Natural killer cell (primary cell): ENCODE data around the gene SLC9C1. TPM values are rescaled to one million over a fixed set of nuclear protein-coding genes. Genes with fewer than 3 reads are reported as not detected.
A peak's percentile ranks its signal among the peaks of the same experiment; 100 is the strongest.

Source experiments
- ATAC-seq, 3 donors: fragments of 150-1000 bp in 2 of 3; fragments of 200-7000 bp in 1 of 3; cut with Tn5 transposase; 1 replicate in 1 of 3; 2 replicates in 2 of 3; pipeline ENCODE4 v1.10.0; 2021; ENCODE audit warnings: mild to moderate bottlenecking in 2 of 3, moderate library complexity in 2 of 3
- DNase-seq, 2 donors: peaks; one replicate each; pipeline versions ENCODE4 v3.0.0 to v3.0.0-alpha.2; 2013 to 2021; ENCODE audit warnings: mixed read lengths in 1 of 2
- H3K27ac ChIP-seq: one replicate; pipeline ENCODE4 v1.5.1; 2013; ENCODE audit warnings: mild to moderate bottlenecking, low read length
- H3K27me3 ChIP-seq: one replicate; pipeline ENCODE4 v1.6.1; 2013; ENCODE audit warnings: low read length; ENCODE audit not compliant: control insufficient read depth, insufficient read depth
- H3K36me3 ChIP-seq: one replicate; pipeline ENCODE4 v1.6.1; 2013; ENCODE audit warnings: low read length; ENCODE audit not compliant: control insufficient read depth, insufficient read depth
- H3K4me1 ChIP-seq: one replicate; pipeline ENCODE4 v1.6.1; 2013; ENCODE audit warnings: low read length; ENCODE audit not compliant: control insufficient read depth, insufficient read depth
- H3K4me3 ChIP-seq: one replicate; pipeline ENCODE4 v1.5.1; 2013; ENCODE audit warnings: low read length
- H3K9me3 ChIP-seq: one replicate; pipeline ENCODE4 v1.6.1; 2013; ENCODE audit warnings: low read length; ENCODE audit not compliant: control insufficient read depth, insufficient read depth
- H3K27ac Mint-ChIP-seq, 2 donors: one replicate each; pipeline ENCODE4 v1.8.0; 2022; ENCODE audit warnings: mild to moderate bottlenecking in 2 of 2, mixed read lengths in 2 of 2, moderate library complexity in 1 of 2
- H3K27me3 Mint-ChIP-seq, 2 donors: one replicate each; pipeline ENCODE4 v1.8.0; 2022; ENCODE audit warnings: low read depth in 2 of 2, mixed read lengths in 2 of 2
- H3K36me3 Mint-ChIP-seq: one replicate; pipeline ENCODE4 v1.8.0; 2022; ENCODE audit warnings: mixed read lengths
- H3K4me1 Mint-ChIP-seq, 2 donors: one replicate each; pipeline ENCODE4 v1.8.0; 2022; ENCODE audit warnings: mixed read lengths in 2 of 2
- H3K4me3 Mint-ChIP-seq: one replicate; pipeline ENCODE4 v1.8.0; 2022; ENCODE audit warnings: mild to moderate bottlenecking, moderate library complexity, mixed read lengths
- H3K9me3 Mint-ChIP-seq, 2 donors: one replicate each; pipeline ENCODE4 v1.8.0; 2022; ENCODE audit warnings: mixed read lengths in 2 of 2
- WGBS: methylation state at CpG from one replicate; pipeline ENCODE4 v1.1.7; 2013; ENCODE audit warnings: missing lambda C conversion rate; ENCODE audit not compliant: insufficient coverage; 5-methylcytosine and 5-hydroxymethylcytosine counted together
- intact Hi-C: fragments of 100-400 bp; cut with micrococcal nuclease; formaldehyde crosslinking; loops from one replicate; pipeline ENCODE4 v1.14.2; 2022
- total RNA-seq, 4 donors: library from RNA; stranded (reverse); fragments of 120-200 nt in 1 of 4; gene quantifications; one replicate each; pipeline versions ENCODE4 v1.2.3 to v1.2.4, GENCODE V29; 2013 to 2022
- TF ChIP-seq, protein P1 (sequence below): fragments of 200-600 bp; IDR thresholded peaks from one replicate; pipeline ENCODE4 v1.8.0; 2022; ENCODE audit warnings: antibody characterized with exemption

Gene SLC9C1
- total RNA-seq, 3 donors from 2014 or later (not counting 1 experiment from before 2014, with no cell fraction given): not detected

DNA sequence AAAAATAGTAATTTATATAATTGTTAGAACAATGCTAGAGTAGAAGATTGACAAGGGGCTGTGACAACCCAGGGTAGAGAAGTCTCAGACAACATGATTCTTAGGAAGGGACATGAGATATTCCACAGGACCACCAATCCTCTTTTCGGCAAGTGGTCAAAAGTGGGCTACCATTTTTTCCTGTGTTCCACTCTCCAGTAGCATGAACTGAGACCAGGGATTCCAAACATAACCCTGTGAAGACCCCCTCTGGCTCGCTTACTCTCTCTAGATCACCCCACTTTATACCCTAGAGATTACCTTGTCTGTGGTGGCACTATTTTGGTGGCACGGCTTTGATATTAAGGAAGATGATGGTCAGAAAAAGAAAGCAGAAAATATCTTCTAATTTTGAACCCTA lies 161.9 kb downstream of the SLC9C1 start:
- H3K4me1 Mint-ChIP-seq: peaks cover 12 to 23% of the 10 kb centered on the region in 2 donors
- H3K4me3 Mint-ChIP-seq: no peak overlapping the region
- intact Hi-C loops: no loop called here
- DNase-seq: no peak
- Histone ChIP-seq H3K27ac (peak overlapping the region; percentile 19), H3K4me1 (peaks cover 13% of the 10 kb centered on the region), H3K36me3 (no peaks in the 10 kb centered on the region), H3K27me3 (no peaks in the 10 kb centered on the region), H3K9me3 (no peaks in the 10 kb centered on the region), H3K4me3 (no peak overlapping the region)
- H3K36me3 Mint-ChIP-seq: no peaks in the 10 kb centered on the region
- no peaks in the 10 kb centered on the region for H3K27me3 Mint-ChIP-seq
- H3K27ac Mint-ChIP-seq: no peak overlapping the region
- ATAC-seq: no peak
- WGBS: 75% methylated on average over 2 of the region's 3 CpGs
- no peaks in the 10 kb centered on the region for H3K9me3 Mint-ChIP-seq
- TF ChIP-seq, protein P1, sequence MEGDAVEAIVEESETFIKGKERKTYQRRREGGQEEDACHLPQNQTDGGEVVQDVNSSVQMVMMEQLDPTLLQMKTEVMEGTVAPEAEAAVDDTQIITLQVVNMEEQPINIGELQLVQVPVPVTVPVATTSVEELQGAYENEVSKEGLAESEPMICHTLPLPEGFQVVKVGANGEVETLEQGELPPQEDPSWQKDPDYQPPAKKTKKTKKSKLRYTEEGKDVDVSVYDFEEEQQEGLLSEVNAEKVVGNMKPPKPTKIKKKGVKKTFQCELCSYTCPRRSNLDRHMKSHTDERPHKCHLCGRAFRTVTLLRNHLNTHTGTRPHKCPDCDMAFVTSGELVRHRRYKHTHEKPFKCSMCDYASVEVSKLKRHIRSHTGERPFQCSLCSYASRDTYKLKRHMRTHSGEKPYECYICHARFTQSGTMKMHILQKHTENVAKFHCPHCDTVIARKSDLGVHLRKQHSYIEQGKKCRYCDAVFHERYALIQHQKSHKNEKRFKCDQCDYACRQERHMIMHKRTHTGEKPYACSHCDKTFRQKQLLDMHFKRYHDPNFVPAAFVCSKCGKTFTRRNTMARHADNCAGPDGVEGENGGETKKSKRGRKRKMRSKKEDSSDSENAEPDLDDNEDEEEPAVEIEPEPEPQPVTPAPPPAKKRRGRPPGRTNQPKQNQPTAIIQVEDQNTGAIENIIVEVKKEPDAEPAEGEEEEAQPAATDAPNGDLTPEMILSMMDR: no peak

DNA sequence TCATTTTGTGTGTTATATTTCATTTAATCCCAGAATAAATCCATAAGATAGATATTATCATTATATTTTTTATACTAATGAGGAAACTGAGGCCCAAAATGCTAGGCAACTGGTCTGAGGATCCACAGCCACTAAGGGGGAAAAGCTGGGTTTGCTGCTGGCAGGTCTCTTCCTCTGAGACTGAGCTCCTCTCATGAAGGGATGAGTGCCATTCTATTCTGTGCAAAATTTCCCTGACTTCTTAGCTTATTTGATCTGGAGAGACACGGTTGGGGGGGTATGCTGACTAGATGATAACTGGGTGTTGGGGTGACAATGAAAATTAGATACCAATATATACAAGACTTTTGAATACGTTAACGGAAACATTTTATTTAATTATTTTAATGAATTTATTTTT lies 162.9 kb downstream of the SLC9C1 start:
- Histone ChIP-seq H3K36me3 (no peaks in the 10 kb centered on the region), H3K4me3 (no peak overlapping the region), H3K9me3 (no peaks in the 10 kb centered on the region), H3K27me3 (no peaks in the 10 kb centered on the region), H3K27ac (no peak overlapping the region), H3K4me1 (peaks cover 16% of the 10 kb centered on the region)
- intact Hi-C loops: no loop called here
- peak in 1 of 2 donors; percentile 25 for DNase-seq
- WGBS: 60% methylated on average over 1 of the region's 3 CpGs
- Mint-ChIP-seq H3K4me1 (peaks cover 21 to 32% of the 10 kb centered on the region in 2 donors), H3K36me3 (no peaks in the 10 kb centered on the region), H3K4me3 (no peak overlapping the region), H3K27me3 (no peaks in the 10 kb centered on the region), H3K9me3 (no peaks in the 10 kb centered on the region), H3K27ac (no peak overlapping the region)
- TF ChIP-seq, protein P1: no peak
- no peak for ATAC-seq

DNA sequence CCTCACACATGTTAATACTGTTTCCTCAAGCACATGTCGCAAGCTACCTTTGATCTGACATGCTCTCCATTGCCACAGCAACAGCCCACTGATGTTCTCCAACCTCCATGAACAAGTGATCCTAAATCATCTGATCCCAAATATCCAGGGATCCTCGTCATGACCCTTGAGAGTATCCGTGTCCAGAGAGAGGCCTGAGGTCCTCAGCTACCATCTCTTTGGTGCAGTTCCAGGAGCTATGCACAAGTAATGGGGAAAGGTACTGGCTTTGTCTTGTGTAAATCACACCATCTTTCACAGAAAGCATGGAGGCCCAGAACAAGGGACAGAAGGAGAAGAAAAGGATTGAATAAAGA lies 163.4 kb downstream of the SLC9C1 start:
- intact Hi-C loops: no loop called here
- Mint-ChIP-seq H3K4me3 (no peak overlapping the region), H3K27me3 (no peaks in the 10 kb centered on the region), H3K27ac (no peak overlapping the region), H3K36me3 (no peaks in the 10 kb centered on the region), H3K4me1 (peaks cover 24 to 34% of the 10 kb centered on the region in 2 donors), H3K9me3 (no peaks in the 10 kb centered on the region)
- H3K9me3 ChIP-seq: no peaks in the 10 kb centered on the region
- no peaks in the 10 kb centered on the region for H3K27me3 ChIP-seq
- H3K4me3 ChIP-seq: no peak overlapping the region
- H3K27ac ChIP-seq: no peak overlapping the region
- TF ChIP-seq, protein P1: no peak
- ATAC-seq (no peak), DNase-seq (no peak)
- 79% methylated on average over 3 of the region's 3 CpGs for WGBS
- H3K36me3 ChIP-seq: no peaks in the 10 kb centered on the region
- peaks cover 16% of the 10 kb centered on the region for H3K4me1 ChIP-seq

DNA sequence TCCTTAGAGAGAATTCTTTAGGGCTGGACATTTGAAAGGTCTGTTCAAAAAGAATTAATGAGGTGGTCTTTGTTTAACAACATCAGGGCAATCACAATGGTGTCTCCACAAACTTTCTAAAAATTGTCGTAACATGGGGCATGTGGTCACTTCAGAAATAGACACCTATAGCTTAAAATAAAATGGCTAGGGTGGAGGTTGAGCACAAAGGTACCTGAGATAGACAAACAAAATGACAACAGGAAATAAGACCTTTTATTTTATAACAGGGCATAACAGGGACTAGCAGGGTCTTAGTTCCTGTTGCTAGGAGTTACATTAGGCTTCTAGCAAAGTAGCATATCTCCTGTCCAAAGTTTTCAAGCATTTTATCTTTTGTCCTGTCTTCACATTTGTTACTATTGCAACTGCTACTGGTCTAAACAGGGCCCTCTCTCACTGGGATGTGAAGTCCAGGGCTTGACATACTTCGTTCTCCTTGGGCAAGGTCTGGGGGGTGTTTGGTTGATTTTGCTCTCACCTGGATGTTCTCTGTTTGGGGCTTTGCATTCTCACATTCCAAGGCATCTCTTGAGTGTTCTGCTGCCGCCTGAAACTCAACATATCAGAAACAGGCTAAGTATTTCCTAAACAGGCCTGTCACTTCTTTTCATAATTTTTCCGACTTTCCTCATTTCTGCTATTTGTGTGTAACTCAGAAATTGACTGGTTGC lies 163.9 kb downstream of the SLC9C1 start:
- intact Hi-C loops: no loop called here
- no peaks in the 10 kb centered on the region for H3K27me3 ChIP-seq
- WGBS: 98% methylated on average over 2 of the region's 4 CpGs
- H3K36me3 Mint-ChIP-seq: no peaks in the 10 kb centered on the region
- H3K9me3 Mint-ChIP-seq: no peaks in the 10 kb centered on the region
- H3K4me3 Mint-ChIP-seq: no peak overlapping the region
- H3K27ac ChIP-seq: peak overlapping the region; percentile 80
- TF ChIP-seq, protein P1: no peak
- no peak overlapping the region for H3K4me3 ChIP-seq
- ATAC-seq: no peak
- H3K9me3 ChIP-seq: no peaks in the 10 kb centered on the region
- no peaks in the 10 kb centered on the region for H3K27me3 Mint-ChIP-seq
- H3K4me1 ChIP-seq: peaks cover 16% of the 10 kb centered on the region
- H3K27ac Mint-ChIP-seq: no peak overlapping the region
- no peaks in the 10 kb centered on the region for H3K36me3 ChIP-seq
- peaks cover 24 to 34% of the 10 kb centered on the region in 2 donors for H3K4me1 Mint-ChIP-seq
- DNase-seq: no peak
